Measurements from ENCODE around the gene AGO1.
"Not testable (repeated sequence)": the region's sequence is repeated elsewhere in the genome, so short reads cannot be mapped to it uniquely, and the experiment has no call there.

AGO1 gene

DNA sequence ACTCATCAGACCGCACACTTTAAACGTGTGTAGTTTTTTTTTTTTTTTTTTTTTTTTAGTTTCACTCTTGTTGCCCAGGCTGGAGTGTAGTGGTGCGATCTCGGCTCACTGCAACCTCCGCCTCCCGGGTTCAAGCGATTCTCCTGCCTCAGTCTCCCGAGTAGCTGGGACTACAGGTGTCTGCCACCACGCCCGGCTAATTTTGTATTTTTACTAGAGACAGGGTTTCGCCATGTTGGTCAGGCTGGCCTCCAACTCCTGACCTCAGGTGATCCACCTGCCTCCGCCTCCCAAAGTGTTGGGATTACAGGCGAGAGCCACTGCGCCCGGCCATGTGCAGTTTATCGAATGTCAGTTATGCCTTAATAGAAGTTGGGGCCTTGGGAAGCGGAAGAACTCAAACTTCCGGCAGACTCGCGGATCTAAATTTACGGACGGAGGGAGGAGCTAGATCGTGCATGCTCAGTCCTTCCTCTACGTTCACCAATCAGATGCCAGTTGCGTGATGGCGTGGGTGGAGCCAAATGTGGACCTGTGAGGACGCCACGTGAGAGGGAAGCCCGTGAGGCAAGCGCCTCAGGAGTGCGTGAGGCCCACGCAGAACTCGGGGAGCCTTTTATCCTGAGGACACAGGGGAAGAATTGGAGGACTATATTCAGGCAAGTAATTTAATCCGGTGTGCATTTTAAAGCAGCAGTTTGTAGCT is 13.6 kb upstream of the AGO1 start:
- DNase-seq (ENCODE audit: low read depth, low spot score), result peak; percentile 38

DNA sequence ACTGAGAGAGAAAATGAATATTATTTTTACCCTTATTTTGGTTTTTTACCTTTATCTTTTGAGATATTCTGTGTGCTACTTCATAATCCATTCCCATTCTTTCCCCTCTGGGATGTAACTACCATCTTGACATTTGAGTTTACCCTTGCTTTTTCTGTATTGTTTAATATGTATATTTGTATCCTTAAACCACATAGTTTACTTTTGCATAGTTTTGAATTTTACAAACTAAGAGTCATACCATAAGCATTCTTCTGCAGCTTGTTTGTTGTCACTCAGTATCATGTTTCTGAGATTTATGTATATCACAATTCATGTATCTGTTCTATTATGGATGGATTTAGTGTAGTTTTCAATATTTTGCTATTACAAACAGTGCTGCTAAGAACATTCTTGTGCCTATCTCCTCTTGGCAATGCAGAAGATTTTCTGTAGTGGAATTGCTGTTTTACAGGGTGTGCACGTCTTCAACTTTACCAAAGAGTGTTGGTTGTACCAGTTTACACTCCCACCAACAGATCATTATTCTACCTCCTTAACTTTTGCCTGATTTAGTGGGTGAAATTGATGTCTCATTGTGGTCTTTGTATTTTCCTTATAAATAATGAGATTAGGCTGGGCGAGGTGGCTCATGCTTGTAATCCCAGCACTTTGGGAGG is 12.2 kb upstream of the AGO1 start:
- DNase-seq (ENCODE audit: low read depth, low spot score), result no peak

- DNase-seq (ENCODE audit: low read depth, low spot score), result no peak
Observed at GRCh38 chr1:35873243-35873750, 9.7 kb upstream of the AGO1 start.

DNA sequence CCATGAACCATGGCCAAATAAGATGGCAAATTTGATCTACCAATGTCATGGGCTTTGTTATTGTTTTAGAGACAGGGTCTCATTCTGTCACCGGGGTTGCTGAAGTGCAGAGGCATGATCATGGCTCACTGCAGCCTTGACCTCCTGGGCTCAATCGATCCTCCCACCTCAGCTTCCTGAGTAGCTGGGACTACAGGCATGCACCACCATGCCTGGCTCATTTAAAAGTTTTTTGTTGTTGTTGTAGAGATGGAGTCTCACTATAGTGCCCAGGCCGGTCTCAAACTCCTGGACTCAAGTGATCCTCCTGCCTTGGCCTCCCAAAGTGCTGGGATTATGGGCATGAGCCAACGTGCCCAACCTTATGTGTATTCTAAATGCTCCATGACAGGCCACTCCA is 8.9 kb upstream of the AGO1 start:
- DNase-seq (ENCODE audit: low read depth, low spot score), result not testable (repeated sequence)

DNA sequence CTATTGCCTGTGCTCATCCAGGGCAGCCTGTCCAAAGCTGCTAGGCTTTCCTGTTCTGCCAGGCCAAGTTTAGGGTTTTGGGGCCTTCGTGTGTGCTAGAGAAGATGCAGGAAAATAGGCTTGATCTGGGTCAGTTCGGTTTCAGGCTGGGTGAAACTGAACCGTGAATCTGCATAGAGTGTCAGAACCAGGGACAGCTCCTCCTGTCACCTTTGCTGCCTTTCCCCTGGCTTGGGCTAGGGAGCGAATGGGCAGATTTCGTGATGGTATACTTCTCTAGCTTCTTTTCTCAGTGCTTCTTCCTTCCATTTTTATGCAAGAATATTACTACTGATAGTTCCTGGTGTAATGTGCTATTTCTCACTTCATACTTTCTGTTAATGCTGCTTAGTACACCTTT is 6.0 kb upstream of the AGO1 start:
- no peak for DNase-seq (ENCODE audit: low read depth, low spot score)

DNA sequence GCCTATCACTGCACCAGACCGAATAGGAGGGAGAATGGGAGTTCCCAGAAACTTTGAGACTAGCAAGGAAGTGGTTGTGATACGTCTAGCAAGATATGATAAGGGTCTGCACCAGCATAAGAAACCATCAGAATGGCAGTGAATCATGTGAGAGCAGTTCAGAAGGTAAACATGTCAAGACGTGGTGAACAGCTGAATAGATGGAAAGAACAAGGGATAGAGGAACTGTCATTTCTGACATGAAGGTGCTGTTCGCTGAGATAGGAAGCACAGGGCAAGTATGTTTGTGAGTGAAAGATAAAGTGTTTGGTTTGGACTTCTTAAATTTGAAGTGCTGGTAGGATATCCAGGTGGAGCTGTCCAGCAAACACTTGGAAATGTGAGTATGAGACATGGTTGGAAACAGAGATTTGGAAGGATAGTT is 1.1 kb upstream of the AGO1 start:
- DNase-seq (ENCODE audit: low read depth, low spot score), result no peak

DNA sequence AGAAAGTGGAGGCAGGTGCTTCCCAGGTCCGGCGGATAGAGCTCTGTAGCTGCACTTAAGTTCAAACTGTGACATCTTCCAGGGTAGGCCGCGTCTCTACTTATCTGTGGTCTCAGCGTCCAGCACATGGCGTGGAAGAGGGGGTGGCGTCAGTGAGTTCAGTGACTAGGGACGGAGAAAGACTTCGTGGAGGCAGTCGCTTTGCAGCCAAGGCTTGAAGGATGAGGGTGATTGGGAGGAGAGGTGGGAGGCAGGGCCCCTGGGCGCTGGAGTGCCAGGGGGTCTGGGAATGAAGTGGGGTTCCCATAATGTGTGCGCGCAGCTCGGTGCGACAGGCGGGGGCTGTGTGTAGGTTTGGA is 444 bp upstream of the AGO1 start:
- no peak for DNase-seq (ENCODE audit: low read depth, low spot score)

DNA sequence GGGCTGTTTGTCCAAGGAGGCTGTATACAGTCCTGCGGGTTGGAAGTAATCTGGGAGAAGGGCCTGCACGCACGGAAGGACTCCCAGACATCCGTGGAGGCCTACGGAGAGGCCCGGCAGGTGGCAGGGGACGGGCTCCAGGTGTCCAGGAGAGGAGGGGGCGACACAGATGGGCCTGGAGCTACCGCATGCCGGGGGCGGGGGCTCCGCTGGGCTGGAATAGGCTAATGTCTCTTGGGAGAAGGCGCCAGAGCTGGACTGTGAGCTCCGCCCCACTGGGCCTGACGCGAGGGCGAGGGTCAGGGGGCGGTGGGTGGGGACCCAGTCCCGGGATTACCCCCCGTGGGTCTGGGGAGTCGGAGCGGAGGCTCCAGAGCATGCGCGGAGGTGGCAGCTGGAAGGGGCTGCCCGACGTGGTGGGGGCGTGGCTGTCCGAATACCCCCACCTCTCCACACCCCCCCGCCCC is 659 bp downstream of the AGO1 start:
- DNase-seq (ENCODE audit: low read depth, low spot score), result no peak

DNA sequence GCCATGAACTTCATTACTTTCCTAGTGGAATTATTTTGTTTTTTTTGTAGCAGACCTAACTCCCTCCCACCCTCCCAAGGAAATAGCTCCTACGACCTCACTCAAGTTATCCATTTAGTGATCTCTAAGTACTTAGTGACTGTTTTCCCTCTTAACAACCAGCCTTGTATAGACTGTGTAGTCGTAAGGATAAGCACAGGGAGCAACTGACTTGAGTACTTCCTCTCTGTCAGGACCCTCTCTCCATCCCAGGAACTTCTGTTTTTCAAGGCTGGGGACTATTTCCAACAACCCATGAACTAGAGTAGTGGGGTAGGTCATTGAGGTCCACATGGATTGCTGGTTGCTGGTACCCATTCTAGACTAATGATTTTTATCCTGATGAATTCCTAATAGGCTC is 1.9 kb downstream of the AGO1 start:
- no peak for DNase-seq (ENCODE audit: low read depth, low spot score)

DNA sequence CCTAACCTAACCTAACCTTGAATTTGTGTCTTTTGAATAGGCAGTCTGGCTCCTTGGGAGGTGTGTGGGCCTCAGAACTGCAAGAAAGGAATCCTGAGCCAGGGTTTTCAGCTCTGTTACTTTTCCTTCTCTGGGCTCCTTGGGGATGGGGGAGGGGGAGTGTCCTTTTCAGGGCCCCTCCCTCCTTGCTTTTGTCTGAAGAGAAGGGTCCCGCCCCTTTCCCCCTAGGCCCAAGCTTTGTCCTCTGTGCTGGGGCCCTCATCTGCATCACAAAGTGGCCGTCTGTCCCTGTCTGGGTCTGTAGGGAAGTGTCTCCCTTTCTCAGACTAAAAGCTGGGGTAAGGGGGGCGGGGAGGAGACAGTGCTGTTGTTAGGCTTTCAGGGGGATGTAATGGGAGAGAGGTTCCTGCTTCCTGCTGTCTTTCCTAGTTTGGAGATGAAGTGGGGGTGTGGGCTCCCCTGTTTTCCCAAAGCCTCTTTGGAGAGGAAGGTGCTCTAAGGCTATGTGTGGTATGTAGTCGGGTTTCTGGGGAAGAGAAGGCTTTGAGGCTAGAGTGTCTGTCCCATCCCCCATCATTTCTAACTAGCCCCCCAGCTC is 3.1 kb downstream of the AGO1 start:
- DNase-seq (ENCODE audit: low read depth, low spot score), result peak; percentile 97

GRCh38 chr1:35886577-35887431 is 3.8 kb downstream of the AGO1 start:
- no peak for DNase-seq (ENCODE audit: low read depth, low spot score)

- no peak for DNase-seq (ENCODE audit: low read depth, low spot score)
Observed at GRCh38 chr1:35887508-35887907, 4.5 kb downstream of the AGO1 start.

DNA sequence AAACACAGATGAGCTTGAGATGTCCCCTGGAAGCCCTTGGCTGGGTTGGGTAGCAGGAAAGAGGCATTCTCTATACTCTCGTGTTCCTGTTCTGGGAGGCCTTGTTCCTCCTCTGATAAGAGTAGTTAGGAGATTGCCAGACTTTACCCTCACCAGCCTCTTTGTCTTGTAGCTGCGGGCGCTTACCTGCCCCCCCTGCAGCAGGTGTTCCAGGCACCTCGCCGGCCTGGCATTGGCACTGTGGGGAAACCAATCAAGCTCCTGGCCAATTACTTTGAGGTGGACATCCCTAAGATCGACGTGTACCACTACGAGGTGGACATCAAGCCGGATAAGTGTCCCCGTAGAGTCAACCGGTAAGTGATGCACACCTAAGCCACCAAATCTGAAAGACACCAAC is 5.2 kb downstream of the AGO1 start:
- no peak for DNase-seq (ENCODE audit: low read depth, low spot score)

DNA sequence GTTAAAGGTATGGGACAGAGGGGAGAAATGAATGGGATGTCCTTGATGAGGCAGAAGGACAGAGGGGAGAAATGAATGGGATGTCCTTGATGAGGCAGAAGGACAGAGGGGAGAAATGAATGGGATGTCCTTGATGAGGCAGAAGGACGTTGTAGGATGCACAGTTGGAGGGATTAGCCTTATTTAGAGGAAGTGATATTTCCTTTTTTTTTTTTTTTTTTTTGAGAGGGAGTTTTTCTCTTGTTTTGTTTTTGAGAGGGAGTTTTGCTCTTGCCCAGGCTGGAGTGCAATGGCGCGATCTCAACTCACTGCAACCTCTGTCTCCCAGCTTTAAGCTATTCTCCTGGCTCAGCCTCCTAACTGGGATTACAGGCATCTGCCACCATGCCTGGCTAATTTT is 6.0 kb downstream of the AGO1 start:
- not testable (repeated sequence) for DNase-seq (ENCODE audit: low read depth, low spot score)

DNA sequence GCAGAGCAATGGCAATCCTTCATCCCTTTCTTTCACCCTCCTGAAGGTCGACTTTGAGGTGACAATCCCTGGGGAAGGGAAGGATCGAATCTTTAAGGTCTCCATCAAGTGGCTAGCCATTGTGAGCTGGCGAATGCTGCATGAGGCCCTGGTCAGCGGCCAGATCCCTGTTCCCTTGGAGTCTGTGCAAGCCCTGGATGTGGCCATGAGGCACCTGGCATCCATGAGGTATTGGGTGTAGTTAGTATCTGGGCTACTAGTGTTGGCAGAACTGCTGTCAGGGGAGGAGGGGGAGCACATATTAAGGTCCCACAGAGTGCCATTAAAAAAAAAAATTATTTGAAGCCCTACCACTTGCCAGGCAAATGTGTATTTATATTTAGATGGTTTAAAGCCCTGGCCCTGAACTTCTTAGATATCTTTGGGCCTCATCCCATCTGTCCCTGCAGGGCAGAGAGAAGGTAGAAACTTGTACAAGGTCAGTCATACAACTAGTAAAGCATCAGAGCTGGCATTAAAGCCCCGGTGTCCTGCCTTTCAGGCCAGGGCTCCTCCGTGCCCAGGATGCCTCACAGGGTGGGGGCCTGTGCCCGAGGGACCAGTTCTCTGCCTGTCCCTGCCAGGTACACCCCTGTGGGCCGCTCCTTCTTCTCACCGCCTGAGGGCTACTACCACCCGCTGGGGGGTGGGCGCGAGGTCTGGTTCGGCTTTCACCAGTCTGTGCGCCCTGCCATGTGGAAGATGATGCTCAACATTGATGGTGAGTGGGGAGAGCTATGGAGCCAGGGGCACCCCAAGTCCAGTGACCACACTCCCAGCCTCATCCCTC is 10.3 kb downstream of the AGO1 start:
- DNase-seq (ENCODE audit: low read depth, low spot score), result no peak

- DNase-seq (ENCODE audit: low read depth, low spot score), result no peak
Observed at GRCh38 chr1:35894183-35894582, 11.2 kb downstream of the AGO1 start.

DNA sequence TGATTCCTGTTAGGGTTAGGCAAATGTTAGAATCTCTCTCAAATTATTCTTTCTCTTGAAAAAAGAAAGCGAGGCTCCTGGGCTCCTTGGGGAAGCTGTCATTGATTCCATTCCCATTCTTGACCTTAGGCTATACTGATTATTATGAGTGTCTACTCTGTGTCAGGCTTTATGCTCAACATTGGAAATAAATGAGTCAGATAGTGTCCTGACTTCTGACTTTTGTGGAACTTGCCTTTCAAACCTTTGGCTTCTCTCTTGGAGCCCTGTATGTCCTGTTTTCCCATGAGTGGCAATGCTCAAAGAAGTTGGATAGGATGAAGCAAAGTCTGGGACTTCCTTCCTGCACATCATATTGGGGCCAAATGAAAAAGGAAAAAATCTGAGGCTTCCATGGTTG is 11.6 kb downstream of the AGO1 start:
- DNase-seq (ENCODE audit: low read depth, low spot score), result no peak

GRCh38 chr1:35899941-35900340 is 16.9 kb downstream of the AGO1 start:
- DNase-seq (ENCODE audit: low read depth, low spot score), result no peak

DNA sequence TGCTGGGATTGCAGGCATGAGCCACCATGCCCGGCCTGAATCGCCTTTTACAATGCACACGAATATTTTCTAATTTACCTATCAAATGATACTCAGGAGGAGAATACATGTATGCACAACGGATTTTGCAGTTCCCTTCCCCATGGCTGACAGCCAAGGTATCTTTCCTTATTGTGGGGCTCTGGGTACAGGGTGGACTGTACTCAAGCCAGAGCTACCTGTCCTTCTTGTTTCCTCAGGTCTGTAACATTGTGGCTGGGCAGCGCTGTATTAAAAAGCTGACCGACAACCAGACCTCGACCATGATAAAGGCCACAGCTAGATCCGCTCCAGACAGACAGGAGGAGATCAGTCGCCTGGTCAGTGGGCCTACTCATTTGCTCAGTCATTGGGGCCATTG is 18.2 kb downstream of the AGO1 start:
- no peak for DNase-seq (ENCODE audit: low read depth, low spot score)

DNA sequence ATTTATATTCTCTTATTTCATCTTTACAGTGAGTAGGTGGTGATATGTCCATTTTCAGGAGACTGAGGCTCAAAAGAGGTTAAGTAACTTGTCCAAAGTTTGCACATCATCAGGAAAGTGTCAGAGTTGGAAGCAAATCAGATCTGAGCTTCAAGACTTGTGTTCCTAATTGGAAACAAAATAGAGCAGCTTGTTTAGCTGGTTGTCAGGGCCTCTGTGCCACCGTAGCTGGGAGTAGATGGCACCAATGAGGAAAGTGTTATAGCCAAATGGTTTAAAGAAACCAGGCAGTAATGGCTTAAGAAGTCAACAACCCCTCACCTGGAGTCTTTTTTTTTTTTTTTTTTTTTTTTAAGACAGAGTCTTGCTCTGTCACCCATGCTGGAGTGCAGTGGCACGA is 19.7 kb downstream of the AGO1 start:
- DNase-seq (ENCODE audit: low read depth, low spot score), result no peak

DNA sequence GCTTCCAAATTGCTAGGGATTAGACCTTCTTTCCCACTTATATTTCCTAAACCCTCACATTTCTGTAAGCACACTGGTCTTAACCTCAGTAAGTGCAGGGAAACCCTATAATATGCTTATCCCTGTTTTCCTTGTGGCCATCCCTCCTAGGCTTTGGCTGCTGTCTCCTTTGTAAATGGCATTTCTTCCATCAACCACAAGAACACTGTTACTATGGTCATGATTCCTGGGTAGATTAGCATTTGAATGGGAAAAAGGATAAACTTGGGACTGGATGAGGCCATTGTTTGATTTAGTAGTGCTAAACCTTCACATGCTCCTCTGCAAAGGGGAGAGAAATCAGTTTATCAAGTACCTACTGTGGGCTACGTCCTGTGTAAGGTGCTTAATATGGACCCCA is 31.7 kb downstream of the AGO1 start:
- DNase-seq (ENCODE audit: low read depth, low spot score), result no peak
